Measurements from ENCODE around the gene HHATL.

HHATL gene

DNA sequence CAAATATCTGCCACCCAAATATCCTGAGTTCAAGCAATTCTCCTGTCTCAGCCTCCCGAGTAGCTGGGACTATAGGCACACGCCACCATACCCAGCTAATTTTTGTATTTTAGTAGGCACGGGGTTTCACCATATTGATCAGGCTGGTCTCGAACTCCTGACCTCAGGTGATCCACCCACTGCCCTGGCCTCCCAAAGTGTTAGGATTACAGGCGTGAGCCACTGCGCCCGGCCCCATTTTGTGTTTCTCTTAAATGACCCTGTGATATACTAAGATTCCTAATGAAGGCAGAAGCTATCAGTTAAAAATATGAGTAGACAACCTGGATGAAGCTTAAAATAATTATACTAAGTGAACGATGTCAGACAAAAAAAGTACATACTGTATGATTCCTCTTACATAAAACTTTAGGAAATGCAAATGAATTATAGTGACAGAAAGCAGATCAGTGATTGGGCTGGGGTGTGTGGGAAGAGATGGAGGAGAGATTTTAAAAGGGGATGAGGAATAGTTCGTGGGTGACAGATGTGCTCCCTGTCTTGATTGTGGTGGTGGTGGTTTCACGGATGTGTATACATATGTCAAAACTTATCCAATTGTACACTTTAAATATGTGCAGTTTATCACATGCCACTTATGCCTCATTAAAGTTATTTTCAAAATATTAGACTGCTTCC, 21.1 kb downstream of the HHATL start:
- Histone ChIP-seq H3K4me1 (ENCODE audit: control insufficient read depth, insufficient read depth, low read length, unreplicated experiment) (peaks cover 17% of the 10 kb centered on the region), H3K79me2 (ENCODE audit: control insufficient read depth, insufficient read depth, low read length, unreplicated experiment) (no peaks in the 10 kb centered on the region), H3K27ac (ENCODE audit: low read depth, low read length) (no peak overlapping the region), H3K4me3 (ENCODE audit: low read depth, low read length) (no peak overlapping the region), H2AFZ (ENCODE audit: low read length, unreplicated experiment) (no peak overlapping the region), H3K27me3 (ENCODE audit: insufficient read depth, low read length) (peaks cover 17% of the 10 kb centered on the region), H3K36me3 (ENCODE audit: insufficient read depth, low read length) (no peaks in the 10 kb centered on the region)

- H3K36me3 ChIP-seq (ENCODE audit: insufficient read depth, low read length) = no peaks in the 10 kb centered on the region
- H3K27me3 ChIP-seq (ENCODE audit: insufficient read depth, low read length) = peaks cover 10% of the 10 kb centered on the region
- H3K79me2 ChIP-seq (ENCODE audit: control insufficient read depth, insufficient read depth, low read length, unreplicated experiment) = no peaks in the 10 kb centered on the region
- no peak overlapping the region for H2AFZ ChIP-seq (ENCODE audit: low read length, unreplicated experiment)
- H3K4me1 ChIP-seq (ENCODE audit: control insufficient read depth, insufficient read depth, low read length, unreplicated experiment) = peaks cover 17% of the 10 kb centered on the region
- H3K27ac ChIP-seq (ENCODE audit: low read depth, low read length) = no peak overlapping the region
- H3K4me3 ChIP-seq (ENCODE audit: low read depth, low read length) = no peak overlapping the region
Measured at GRCh38 chr3:42680806-42681205, 21.8 kb downstream of the HHATL start.

DNA sequence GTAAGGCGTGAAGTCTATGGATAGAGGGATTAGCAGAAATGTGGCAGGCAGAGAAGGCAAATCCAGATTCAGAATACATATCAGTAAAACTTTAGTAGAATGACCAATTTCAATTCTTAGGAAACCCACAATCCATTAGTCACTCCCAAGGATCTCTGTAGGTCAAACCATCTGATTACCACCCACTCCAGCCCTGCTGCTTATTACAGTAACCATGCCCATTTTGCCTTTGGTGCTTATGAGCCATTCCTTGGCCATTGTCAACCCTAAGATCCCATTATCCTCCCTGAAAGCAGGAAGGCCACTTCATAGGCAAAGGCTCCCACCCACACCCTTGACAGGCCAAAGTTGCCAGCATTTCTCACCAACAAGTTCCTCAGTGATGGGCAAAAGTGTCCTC, 22.3 kb downstream of the HHATL start:
- H3K27ac ChIP-seq (ENCODE audit: low read depth, low read length) = no peak overlapping the region
- peaks cover 17% of the 10 kb centered on the region for H3K4me1 ChIP-seq (ENCODE audit: control insufficient read depth, insufficient read depth, low read length, unreplicated experiment)
- no peaks in the 10 kb centered on the region for H3K36me3 ChIP-seq (ENCODE audit: insufficient read depth, low read length)
- H3K27me3 ChIP-seq (ENCODE audit: insufficient read depth, low read length) = peaks cover 5% of the 10 kb centered on the region; the same call in 1 of the 2 replicates
- H2AFZ ChIP-seq (ENCODE audit: low read length, unreplicated experiment) = no peak overlapping the region
- H3K79me2 ChIP-seq (ENCODE audit: control insufficient read depth, insufficient read depth, low read length, unreplicated experiment) = no peaks in the 10 kb centered on the region
- no peak overlapping the region for H3K4me3 ChIP-seq (ENCODE audit: low read depth, low read length)

- Histone ChIP-seq H3K79me2 (ENCODE audit: control insufficient read depth, insufficient read depth, low read length, unreplicated experiment) (no peaks in the 10 kb centered on the region), H3K4me3 (ENCODE audit: low read depth, low read length) (no peak overlapping the region), H3K36me3 (ENCODE audit: insufficient read depth, low read length) (no peaks in the 10 kb centered on the region), H3K27me3 (ENCODE audit: insufficient read depth, low read length) (no peaks in the 10 kb centered on the region), H3K27ac (ENCODE audit: low read depth, low read length) (no peak overlapping the region), H3K4me1 (ENCODE audit: control insufficient read depth, insufficient read depth, low read length, unreplicated experiment) (peaks cover 8% of the 10 kb centered on the region), H2AFZ (ENCODE audit: low read length, unreplicated experiment) (no peak overlapping the region)
Measured at GRCh38 chr3:42678447-42678846, 24.2 kb downstream of the HHATL start.

- Histone ChIP-seq H3K4me3 (ENCODE audit: low read depth, low read length) (no peak overlapping the region), H3K36me3 (ENCODE audit: insufficient read depth, low read length) (no peaks in the 10 kb centered on the region), H3K27me3 (ENCODE audit: insufficient read depth, low read length) (no peaks in the 10 kb centered on the region), H2AFZ (ENCODE audit: low read length, unreplicated experiment) (no peak overlapping the region), H3K27ac (ENCODE audit: low read depth, low read length) (no peak overlapping the region), H3K4me1 (ENCODE audit: control insufficient read depth, insufficient read depth, low read length, unreplicated experiment) (peaks cover 6% of the 10 kb centered on the region), H3K79me2 (ENCODE audit: control insufficient read depth, insufficient read depth, low read length, unreplicated experiment) (no peaks in the 10 kb centered on the region)
Measured at GRCh38 chr3:42675909-42676308, 26.7 kb downstream of the HHATL start.

- Histone ChIP-seq H3K79me2 (ENCODE audit: control insufficient read depth, insufficient read depth, low read length, unreplicated experiment) (no peaks in the 10 kb centered on the region), H2AFZ (ENCODE audit: low read length, unreplicated experiment) (no peak overlapping the region), H3K4me1 (ENCODE audit: control insufficient read depth, insufficient read depth, low read length, unreplicated experiment) (no peaks in the 10 kb centered on the region), H3K4me3 (ENCODE audit: low read depth, low read length) (no peak overlapping the region), H3K27ac (ENCODE audit: low read depth, low read length) (no peak overlapping the region), H3K36me3 (ENCODE audit: insufficient read depth, low read length) (no peaks in the 10 kb centered on the region), H3K27me3 (ENCODE audit: insufficient read depth, low read length) (no peaks in the 10 kb centered on the region)
Measured at GRCh38 chr3:42674146-42674545, 28.5 kb downstream of the HHATL start.

DNA sequence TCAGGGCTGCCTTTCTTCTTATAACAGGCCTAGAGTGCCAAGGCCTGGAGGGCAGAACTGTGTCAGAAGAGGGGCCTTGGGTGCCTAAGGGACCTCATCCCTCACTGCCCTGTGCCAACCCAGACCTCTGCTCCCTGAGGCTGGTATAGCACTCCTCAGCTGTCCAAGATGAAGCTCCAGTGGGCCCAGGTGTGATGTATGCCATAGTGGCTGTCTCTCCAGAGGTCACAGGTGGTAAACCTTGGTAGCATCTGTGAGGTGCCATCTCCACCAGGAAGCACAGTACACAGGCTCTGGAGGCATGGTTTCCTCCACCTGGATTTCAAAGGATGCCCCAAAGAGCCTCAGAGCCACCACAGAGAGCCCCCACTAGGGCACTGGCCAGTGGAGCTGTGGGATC, 29.5 kb downstream of the HHATL start:
- Histone ChIP-seq H3K4me3 (ENCODE audit: low read depth, low read length) (no peak overlapping the region), H3K36me3 (ENCODE audit: insufficient read depth, low read length) (no peaks in the 10 kb centered on the region), H3K4me1 (ENCODE audit: control insufficient read depth, insufficient read depth, low read length, unreplicated experiment) (no peaks in the 10 kb centered on the region), H2AFZ (ENCODE audit: low read length, unreplicated experiment) (no peak overlapping the region), H3K27ac (ENCODE audit: low read depth, low read length) (no peak overlapping the region), H3K79me2 (ENCODE audit: control insufficient read depth, insufficient read depth, low read length, unreplicated experiment) (no peaks in the 10 kb centered on the region), H3K27me3 (ENCODE audit: insufficient read depth, low read length) (no peaks in the 10 kb centered on the region; the same call in 1 of the 2 replicates)

DNA sequence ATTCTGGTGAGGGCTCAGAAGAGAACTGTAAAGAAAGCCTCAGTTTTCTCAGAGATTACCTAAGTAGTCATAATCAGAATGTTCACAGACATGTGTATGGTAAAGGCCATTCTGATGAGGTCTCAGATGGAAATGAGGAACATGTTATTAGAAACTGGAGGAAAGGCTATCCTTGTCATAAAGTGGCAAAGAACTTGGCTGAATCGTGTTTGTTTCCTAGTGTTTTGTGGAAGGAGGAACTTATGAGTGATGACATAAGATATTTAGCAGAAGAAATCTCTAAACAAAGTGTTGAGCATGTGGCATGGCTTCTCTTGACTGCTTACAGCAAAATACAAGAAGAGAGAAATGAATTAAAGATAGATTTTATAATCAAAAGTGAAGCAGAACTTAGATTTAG, 30.1 kb downstream of the HHATL start:
- Histone ChIP-seq H3K27ac (ENCODE audit: low read depth, low read length) (no peak overlapping the region), H3K27me3 (ENCODE audit: insufficient read depth, low read length) (no peaks in the 10 kb centered on the region; the same call in 1 of the 2 replicates), H3K4me3 (ENCODE audit: low read depth, low read length) (no peak overlapping the region), H3K79me2 (ENCODE audit: control insufficient read depth, insufficient read depth, low read length, unreplicated experiment) (no peaks in the 10 kb centered on the region), H3K4me1 (ENCODE audit: control insufficient read depth, insufficient read depth, low read length, unreplicated experiment) (no peaks in the 10 kb centered on the region), H2AFZ (ENCODE audit: low read length, unreplicated experiment) (no peak overlapping the region), H3K36me3 (ENCODE audit: insufficient read depth, low read length) (no peaks in the 10 kb centered on the region)

DNA sequence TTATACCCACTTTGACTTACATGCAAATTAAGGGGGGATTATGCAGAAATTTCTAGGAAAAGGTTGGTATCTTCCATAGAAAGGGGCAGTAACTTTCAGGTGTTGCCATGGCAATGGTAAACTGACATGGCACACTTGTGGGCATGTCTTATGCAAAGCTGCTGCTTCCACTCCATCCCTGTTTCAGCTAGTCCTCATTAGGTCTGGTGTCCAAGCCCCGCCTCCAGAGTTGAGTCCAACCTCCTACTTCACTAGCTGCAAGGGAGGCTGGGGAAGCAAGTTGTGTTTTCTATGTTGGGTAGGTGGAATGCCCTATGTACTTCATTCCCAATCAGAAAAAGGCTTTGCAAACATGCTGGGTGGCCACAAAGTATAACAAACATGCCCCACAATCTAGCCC, 31.9 kb downstream of the HHATL start:
- H3K4me3 ChIP-seq (ENCODE audit: low read depth, low read length) = no peak overlapping the region
- H3K27ac ChIP-seq (ENCODE audit: low read depth, low read length) = no peak overlapping the region
- H3K36me3 ChIP-seq (ENCODE audit: insufficient read depth, low read length) = no peaks in the 10 kb centered on the region
- no peaks in the 10 kb centered on the region for H3K79me2 ChIP-seq (ENCODE audit: control insufficient read depth, insufficient read depth, low read length, unreplicated experiment)
- no peaks in the 10 kb centered on the region for H3K4me1 ChIP-seq (ENCODE audit: control insufficient read depth, insufficient read depth, low read length, unreplicated experiment)
- no peaks in the 10 kb centered on the region; the same call in 1 of the 2 replicates for H3K27me3 ChIP-seq (ENCODE audit: insufficient read depth, low read length)
- no peak overlapping the region for H2AFZ ChIP-seq (ENCODE audit: low read length, unreplicated experiment)

GRCh38 chr3:42670051-42670576, 32.5 kb downstream of the HHATL start:
- Histone ChIP-seq H3K79me2 (ENCODE audit: control insufficient read depth, insufficient read depth, low read length, unreplicated experiment) (no peaks in the 10 kb centered on the region), H3K27me3 (ENCODE audit: insufficient read depth, low read length) (no peaks in the 10 kb centered on the region; the same call in 1 of the 2 replicates), H3K36me3 (ENCODE audit: insufficient read depth, low read length) (no peaks in the 10 kb centered on the region), H2AFZ (ENCODE audit: low read length, unreplicated experiment) (no peak overlapping the region), H3K4me3 (ENCODE audit: low read depth, low read length) (no peak overlapping the region), H3K27ac (ENCODE audit: low read depth, low read length) (no peak overlapping the region), H3K4me1 (ENCODE audit: control insufficient read depth, insufficient read depth, low read length, unreplicated experiment) (no peaks in the 10 kb centered on the region)

DNA sequence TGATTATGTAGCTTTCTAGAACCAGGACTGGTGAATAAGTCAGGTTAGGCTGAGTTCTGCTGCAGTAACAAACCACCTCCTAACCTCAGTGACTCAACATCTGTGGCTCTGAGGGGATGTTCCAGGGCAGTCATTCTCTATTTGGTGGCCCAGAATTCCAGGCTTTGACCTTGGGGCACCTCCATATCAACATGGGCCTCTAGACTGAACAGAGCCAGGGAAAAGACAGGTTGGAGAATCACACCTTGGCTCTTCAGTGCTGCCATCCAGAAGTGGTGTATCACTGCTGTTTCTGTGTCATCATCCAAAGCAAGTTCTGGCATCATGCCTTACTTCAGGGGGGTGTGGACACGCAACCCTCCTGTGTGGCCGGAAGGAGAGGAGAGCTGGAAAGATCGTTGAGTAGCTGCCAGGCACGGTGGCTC, 33.8 kb downstream of the HHATL start:
- no peak overlapping the region for H3K27ac ChIP-seq (ENCODE audit: low read depth, low read length)
- H3K4me3 ChIP-seq (ENCODE audit: low read depth, low read length) = no peak overlapping the region
- no peaks in the 10 kb centered on the region for H3K4me1 ChIP-seq (ENCODE audit: control insufficient read depth, insufficient read depth, low read length, unreplicated experiment)
- H3K36me3 ChIP-seq (ENCODE audit: insufficient read depth, low read length) = no peaks in the 10 kb centered on the region
- H2AFZ ChIP-seq (ENCODE audit: low read length, unreplicated experiment) = no peak overlapping the region
- no peaks in the 10 kb centered on the region; the same call in 1 of the 2 replicates for H3K27me3 ChIP-seq (ENCODE audit: insufficient read depth, low read length)
- H3K79me2 ChIP-seq (ENCODE audit: control insufficient read depth, insufficient read depth, low read length, unreplicated experiment) = no peaks in the 10 kb centered on the region
